Upper lobe of right lung (tissue), 1 donor: ENCODE measurements around the gene NDEL1. TPM values are rescaled to one million over a fixed set of nuclear protein-coding genes. Genes with fewer than 3 reads are reported as not detected.

Experiments
- ATAC-seq: fragments of 200-7000 bp; cut with Tn5 transposase; one replicate; pipeline ENCODE4 v1.9.1; 2020; ENCODE audit warnings: mild to moderate bottlenecking, moderate library complexity
- DNase-seq: peaks from one replicate; pipeline ENCODE4 v3.0.0-alpha.2; 2020
- H3K27ac ChIP-seq: fragments of 200-600 bp; one replicate; pipeline ENCODE4 v1.8.0; 2022
- H3K27me3 ChIP-seq: fragments of 200-600 bp; one replicate; pipeline ENCODE4 v1.8.0; 2022; ENCODE audit warnings: mild to moderate bottlenecking
- H3K36me3 ChIP-seq: fragments of 200-600 bp; one replicate; pipeline ENCODE4 v1.8.0; 2022
- H3K4me1 ChIP-seq: fragments of 200-600 bp; one replicate; pipeline ENCODE4 v1.8.0; 2022
- H3K4me3 ChIP-seq: fragments of 200-600 bp; one replicate; pipeline ENCODE4 v1.8.0; 2022; ENCODE audit warnings: mild to moderate bottlenecking
- H3K9me3 ChIP-seq: fragments of 200-600 bp; one replicate; pipeline ENCODE4 v1.8.0; 2022
- CTCF ChIP-seq: fragments of 200-600 bp; IDR thresholded peaks from one replicate; pipeline ENCODE4 v1.8.0; 2022; ENCODE audit warnings: antibody characterized with exemption
- intact Hi-C: fragments of 100-400 bp; cut with DNase I; formaldehyde crosslinking; loops from one replicate; pipeline ENCODE4 v1.11.0; 2022
- total RNA-seq: library from RNA; stranded (reverse); fragmentation: NEBNext Ultra II Directional; extraction: Animal tissue kit (Norgen Biotek cat#: 25700); gene quantifications from one replicate; pipeline ENCODE4 v1.2.1, GENCODE V29; 2021
- donor health status: DM: no; HTN: yes; CAD: no; lungs with severe emphysema.

NDEL1 gene
- total RNA-seq, 1 donor from 2014 or later, result 80.6 TPM

DNA sequence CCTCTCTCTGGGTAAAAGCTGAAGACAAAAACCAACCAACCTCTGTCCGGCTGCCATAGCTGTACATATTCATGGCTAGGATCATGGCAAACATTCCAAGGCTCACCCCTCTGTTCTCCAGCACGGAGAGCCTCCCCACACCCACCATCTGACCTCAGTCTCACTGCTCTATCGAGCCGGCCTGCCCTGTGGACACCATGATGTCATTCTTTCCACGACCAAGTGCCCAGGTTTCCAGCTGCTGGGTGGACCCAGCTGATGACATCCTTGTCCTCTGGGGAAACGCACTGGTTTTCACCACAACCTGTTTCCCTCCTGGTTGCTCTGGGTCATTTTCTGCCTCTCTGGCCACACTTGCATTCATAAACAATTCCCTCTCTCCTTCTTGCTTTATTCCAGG is 67.7 kb downstream of the NDEL1 start:
- Histone ChIP-seq H3K4me1 (no peaks in the 10 kb centered on the region), H3K36me3 (peaks cover 58% of the 10 kb centered on the region), H3K27ac (no peak overlapping the region), H3K9me3 (no peaks in the 10 kb centered on the region), H3K4me3 (no peak overlapping the region), H3K27me3 (no peaks in the 10 kb centered on the region)
- ATAC-seq, result peak; percentile 27
- peak; percentile 48 for DNase-seq
- intact Hi-C loops, result no loop called here
- no peak for TF ChIP-seq CTCF

DNA sequence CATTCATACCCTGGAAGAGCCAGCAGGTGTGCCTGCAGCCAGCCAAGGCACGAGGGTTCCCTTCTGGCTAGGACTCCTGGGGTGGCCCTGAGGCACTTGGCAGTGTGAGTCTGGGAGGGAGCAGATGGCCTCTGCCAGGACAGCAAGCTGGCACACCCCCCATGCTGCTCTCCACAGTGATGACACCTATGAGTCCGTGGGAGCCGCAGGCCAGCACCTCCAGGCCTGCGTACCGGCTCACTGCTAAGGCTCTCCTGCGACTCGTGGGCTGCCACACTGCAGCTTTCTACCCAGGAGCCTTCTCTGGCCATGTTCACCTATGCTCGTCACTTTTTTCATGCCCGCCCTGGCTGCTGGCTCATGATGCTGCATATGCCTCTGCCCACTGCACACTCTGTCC is 68.1 kb downstream of the NDEL1 start:
- ATAC-seq (peak; percentile 13), DNase-seq (peak; percentile 52)
- peaks cover 61% of the 10 kb centered on the region for H3K36me3 ChIP-seq
- H3K27ac ChIP-seq, result no peak overlapping the region
- no peaks in the 10 kb centered on the region for H3K9me3 ChIP-seq
- no peaks in the 10 kb centered on the region for H3K4me1 ChIP-seq
- no peak for TF ChIP-seq CTCF
- no peaks in the 10 kb centered on the region for H3K27me3 ChIP-seq
- intact Hi-C loops, result no loop called here
- no peak overlapping the region for H3K4me3 ChIP-seq

- intact Hi-C loops, result no loop called here
- TF ChIP-seq CTCF, result no peak
- H3K27me3 ChIP-seq, result no peaks in the 10 kb centered on the region
- H3K36me3 ChIP-seq, result peaks cover 61% of the 10 kb centered on the region
- ATAC-seq, result no peak
- no peaks in the 10 kb centered on the region for H3K4me1 ChIP-seq
- H3K27ac ChIP-seq, result no peak overlapping the region
- no peak overlapping the region for H3K4me3 ChIP-seq
- DNase-seq, result peak; percentile 9
- H3K9me3 ChIP-seq, result no peaks in the 10 kb centered on the region
These were observed 69.0 kb downstream of the NDEL1 start for GRCh38 chr17:8504460-8505207.

GRCh38 chr17:8506145-8506544 is 70.5 kb downstream of the NDEL1 start:
- Histone ChIP-seq H3K27me3 (no peaks in the 10 kb centered on the region), H3K36me3 (peaks cover 53% of the 10 kb centered on the region), H3K9me3 (no peaks in the 10 kb centered on the region), H3K4me3 (no peak overlapping the region), H3K4me1 (no peaks in the 10 kb centered on the region), H3K27ac (no peak overlapping the region)
- TF ChIP-seq CTCF, result no peak
- DNase-seq (peak; percentile 37), ATAC-seq (no peak)
- intact Hi-C loops, result no loop called here

DNA sequence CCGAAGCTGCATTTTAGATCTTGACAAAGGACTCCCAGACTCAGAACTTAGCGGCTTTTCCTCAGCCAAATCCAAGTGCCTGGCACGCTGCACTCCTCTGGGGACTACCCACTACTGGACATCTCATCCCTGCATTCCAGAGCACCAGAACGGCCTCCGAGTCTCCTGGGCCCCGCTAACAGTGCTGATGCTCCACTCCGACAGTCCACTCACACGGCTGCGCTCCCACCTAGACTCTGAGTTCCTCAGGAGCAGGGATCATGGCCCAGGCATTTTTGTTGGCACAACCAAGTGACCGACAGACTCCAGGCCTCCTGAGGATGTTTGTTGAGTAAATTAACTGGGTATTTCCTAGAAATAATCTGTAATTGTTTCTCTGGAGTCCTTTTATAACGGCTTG is 79.1 kb downstream of the NDEL1 start:
- no peak for TF ChIP-seq CTCF
- Histone ChIP-seq H3K36me3 (peaks cover 72% of the 10 kb centered on the region), H3K4me1 (no peaks in the 10 kb centered on the region), H3K9me3 (no peaks in the 10 kb centered on the region), H3K4me3 (no peak overlapping the region), H3K27me3 (no peaks in the 10 kb centered on the region), H3K27ac (no peak overlapping the region)
- DNase-seq (no peak), ATAC-seq (no peak)
- intact Hi-C loops, result no loop called here

Other genes starting within 250 kb of the NDEL1 start
- gene BORCS6, start 245.7 kb upstream of the NDEL1 start, total RNA-seq, result 7.8 TPM
- 1.4 TPM for gene AURKB, start 225.3 kb upstream of the NDEL1 start, total RNA-seq
- 57.1 TPM for gene CTC1, start 187.8 kb upstream of the NDEL1 start, total RNA-seq
- gene PFAS, start 186.6 kb upstream of the NDEL1 start, total RNA-seq, result 28.3 TPM
- gene RANGRF, start 147.2 kb upstream of the NDEL1 start, total RNA-seq, result 31.0 TPM
- gene SLC25A35, start 140.5 kb upstream of the NDEL1 start, total RNA-seq, result 7.4 TPM
- gene ARHGEF15, start 125.6 kb upstream of the NDEL1 start, total RNA-seq, result 29.9 TPM
- gene ODF4, start 96.0 kb upstream of the NDEL1 start, total RNA-seq, result not detected
- gene RPL26, start 52.7 kb upstream of the NDEL1 start, total RNA-seq, result 1,173 TPM
- gene RNF222, start 38.1 kb upstream of the NDEL1 start, total RNA-seq, result not detected
- gene MYH10, start 194.8 kb downstream of the NDEL1 start, total RNA-seq, result 205 TPM